ENCODE data around the gene SPATA21. TPM values are rescaled to one million over a fixed set of nuclear protein-coding genes. Genes with fewer than 3 reads are reported as not detected.

Gene SPATA21
- total RNA-seq, 4 donors from 2014 or later = not detected

DNA sequence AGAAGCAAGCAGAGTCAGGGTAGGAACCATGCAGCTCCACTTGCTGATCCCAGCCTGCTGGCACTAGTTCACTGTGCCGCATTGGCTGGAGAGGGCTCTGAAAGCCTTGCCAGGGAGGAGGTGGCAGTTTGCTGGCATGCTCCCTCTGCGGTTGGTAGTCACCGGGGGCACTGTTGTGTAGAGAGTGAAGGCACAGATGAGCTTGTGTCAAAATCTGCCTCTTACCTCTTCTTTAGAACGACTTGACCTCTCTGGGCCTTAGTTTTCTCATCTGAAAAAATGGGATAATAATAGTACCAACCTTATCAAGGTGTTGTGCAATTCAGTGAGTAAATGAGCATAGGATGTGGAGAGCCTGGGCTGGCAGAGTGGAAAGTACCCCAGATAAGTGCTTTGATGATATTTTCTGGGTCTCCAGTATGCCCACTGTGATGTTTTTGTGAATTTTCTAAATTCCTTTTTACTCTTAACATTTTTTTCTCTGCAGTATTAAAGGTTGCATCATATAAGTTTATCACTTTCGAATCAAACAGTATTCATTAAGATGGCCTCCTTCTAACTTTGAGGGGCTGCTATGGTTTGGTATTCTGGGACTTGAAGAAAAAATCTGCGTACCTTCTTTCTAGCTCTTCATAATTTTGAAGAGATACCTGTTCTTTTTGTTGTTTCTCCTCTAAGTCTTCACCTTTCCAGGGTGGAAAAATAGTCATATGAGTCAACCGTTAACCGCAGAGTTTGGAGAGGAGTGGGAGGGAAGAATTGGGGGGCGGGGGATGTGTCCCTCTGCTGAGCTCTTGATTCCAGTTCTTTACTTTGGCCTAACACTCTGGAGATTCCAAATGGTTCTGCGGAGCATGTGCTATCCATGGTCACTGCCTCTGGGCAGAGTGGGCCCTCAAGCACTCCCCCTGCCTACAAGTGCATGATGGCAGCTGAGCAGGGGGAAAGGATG lies 43.4 kb downstream of the SPATA21 start:
- 83 to 88% methylated on average over 9 of the region's 10 CpGs for WGBS, 2 donors
- no peak for TF ChIP-seq CTCF (IDR thresholded peaks at IDR 0.05)
- TF ChIP-seq POLR2A (IDR thresholded peaks at IDR 0.05) = no peak
- H3K9me3 ChIP-seq = no peaks in the 10 kb centered on the region

GRCh38 chr1:16392740-16393569 lies 44.3 kb downstream of the SPATA21 start:
- no peak for TF ChIP-seq CTCF (IDR thresholded peaks at IDR 0.05)
- no peak for TF ChIP-seq POLR2A (IDR thresholded peaks at IDR 0.05)
- intact Hi-C loops (cut with DNase I) = no loop called here
- H3K4me1 ChIP-seq = peaks cover 13 to 36% of the 10 kb centered on the region in 2 donors
- DNase-seq = no peak
- no peak overlapping the region for H3K27ac ChIP-seq
- no peak overlapping the region for H3K4me3 ChIP-seq (replicated peaks in 1 of 3)
- no peaks in the 10 kb centered on the region for H3K9me3 ChIP-seq
- peaks cover 27 to 29% of the 10 kb centered on the region in 2 donors for H3K36me3 ChIP-seq
- no peaks in the 10 kb centered on the region for H3K27me3 ChIP-seq
- WGBS, 2 donors = 58 to 80% methylated on average over 9 to 20 of the region's 21 CpGs

More for the DNA sequence above, 43.4 kb downstream of the SPATA21 start:
- intact Hi-C loops (cut with DNase I) = no loop called here
- Histone ChIP-seq H3K27ac (no peak overlapping the region), H3K27me3 (no peaks in the 10 kb centered on the region), H3K4me3 (replicated peaks in 1 of 3) (no peak overlapping the region), H3K4me1 (peaks cover 9 to 35% of the 10 kb centered on the region in 2 donors), H3K36me3 (peaks cover 27 to 29% of the 10 kb centered on the region in 2 donors)
- DNase-seq = peak in 1 of 2 donors; percentile 56

GRCh38 chr1:16391411-16391810 lies 45.8 kb downstream of the SPATA21 start:
- WGBS, 2 donors = 67 to 93% methylated on average over 3 of the region's 3 CpGs
- H3K9me3 ChIP-seq = no peaks in the 10 kb centered on the region
- TF ChIP-seq CTCF (IDR thresholded peaks at IDR 0.05) (no peak), POLR2A (IDR thresholded peaks at IDR 0.05) (no peak)
- intact Hi-C loops (cut with DNase I) = no loop called here
- H3K4me1 ChIP-seq = peaks cover 26 to 48% of the 10 kb centered on the region in 2 donors
- H3K27me3 ChIP-seq = no peaks in the 10 kb centered on the region
- no peak overlapping the region for H3K27ac ChIP-seq
- no peak overlapping the region for H3K4me3 ChIP-seq (replicated peaks in 1 of 3)
- no peak for DNase-seq
- peaks cover 20% of the 10 kb centered on the region in 2 donors for H3K36me3 ChIP-seq

- Histone ChIP-seq H3K4me3 (replicated peaks in 1 of 3) (peak overlapping the region in 1 of 3 donors; percentile 13), H3K36me3 (no peaks in the 10 kb centered on the region), H3K27ac (peak overlapping the region; percentile 82 to 84 (median 83)), H3K27me3 (no peaks in the 10 kb centered on the region), H3K4me1 (peaks cover 42 to 50% of the 10 kb centered on the region in 2 donors), H3K9me3 (no peaks in the 10 kb centered on the region)
- 29 to 30% methylated on average over 14 of the region's 14 CpGs for WGBS, 2 donors
- intact Hi-C loops (cut with DNase I) = no loop called here
- peak; percentile 94 to 96 for DNase-seq
- TF ChIP-seq CTCF (IDR thresholded peaks at IDR 0.05) = no peak
- no peak for TF ChIP-seq POLR2A (IDR thresholded peaks at IDR 0.05)
These were observed 49.7 kb downstream of the SPATA21 start for GRCh38 chr1:16387201-16388188.

Data from thyroid gland (tissue), 4 donors.